Mammary epithelial cell (primary cell): ENCODE measurements around the gene ATP2B2.

Experiments
- EZH2 ChIP-seq: IDR thresholded peaks from 2 replicates; pipeline ENCODE4 v1.6.1; 2012; ENCODE audit warnings: low read length, inconsistent platforms, borderline replicate concordance
- TF ChIP-seq, protein P1 (sequence below), 2 donors: IDR thresholded peaks in 1 of 2; conservative IDR thresholded peaks in 1 of 2; 2 replicates each; pipeline ENCODE4 v1.5.1; 2011 to 2012; ENCODE audit warnings: inconsistent platforms in 2 of 2, low read length in 2 of 2, mild to moderate bottlenecking in 2 of 2, control low read depth in 1 of 2, low read depth in 1 of 2; ENCODE audit not compliant: insufficient read depth in 1 of 2; ENCODE audit errors: extremely low read depth in 1 of 2

GRCh38 chr3:10380906-10381305 lies 124.5 kb downstream of the ATP2B2 start:
- TF ChIP-seq, protein P1, sequence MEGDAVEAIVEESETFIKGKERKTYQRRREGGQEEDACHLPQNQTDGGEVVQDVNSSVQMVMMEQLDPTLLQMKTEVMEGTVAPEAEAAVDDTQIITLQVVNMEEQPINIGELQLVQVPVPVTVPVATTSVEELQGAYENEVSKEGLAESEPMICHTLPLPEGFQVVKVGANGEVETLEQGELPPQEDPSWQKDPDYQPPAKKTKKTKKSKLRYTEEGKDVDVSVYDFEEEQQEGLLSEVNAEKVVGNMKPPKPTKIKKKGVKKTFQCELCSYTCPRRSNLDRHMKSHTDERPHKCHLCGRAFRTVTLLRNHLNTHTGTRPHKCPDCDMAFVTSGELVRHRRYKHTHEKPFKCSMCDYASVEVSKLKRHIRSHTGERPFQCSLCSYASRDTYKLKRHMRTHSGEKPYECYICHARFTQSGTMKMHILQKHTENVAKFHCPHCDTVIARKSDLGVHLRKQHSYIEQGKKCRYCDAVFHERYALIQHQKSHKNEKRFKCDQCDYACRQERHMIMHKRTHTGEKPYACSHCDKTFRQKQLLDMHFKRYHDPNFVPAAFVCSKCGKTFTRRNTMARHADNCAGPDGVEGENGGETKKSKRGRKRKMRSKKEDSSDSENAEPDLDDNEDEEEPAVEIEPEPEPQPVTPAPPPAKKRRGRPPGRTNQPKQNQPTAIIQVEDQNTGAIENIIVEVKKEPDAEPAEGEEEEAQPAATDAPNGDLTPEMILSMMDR (conservative IDR thresholded peaks at IDR 0.05 in 1 of 2, IDR thresholded peaks at IDR 0.05 in 1 of 2; ENCODE audit: extremely low read depth in 1 of 2, insufficient read depth in 1 of 2, low read depth in 1 of 2, low read length in 2 of 2): no peak
- TF ChIP-seq EZH2: no peak
